HG02973 (cell line): ENCODE data around the gene TRIM72.
"Not testable (repeated sequence)": the region's sequence is repeated elsewhere in the genome, so short reads cannot be mapped to it uniquely, and the experiment has no call there.

Source experiments
- ATAC-seq: cut with Tn5 transposase; IDR thresholded peaks from one replicate; pipeline ENCODE4 v1.9.1; 2021; ENCODE audit warnings: moderate library complexity; ENCODE audit not compliant: unreplicated experiment

TRIM72 gene

GRCh38 chr16:31190061-31190460, 23.9 kb upstream of the TRIM72 start:
- ATAC-seq = no peak

GRCh38 chr16:31190818-31191444, 23.0 kb upstream of the TRIM72 start:
- ATAC-seq = no peak

- ATAC-seq = no peak
Observed at GRCh38 chr16:31191697-31192428, 22.1 kb upstream of the TRIM72 start.

GRCh38 chr16:31192856-31193642, 20.9 kb upstream of the TRIM72 start:
- ATAC-seq = no peak

- ATAC-seq = no peak
Observed at GRCh38 chr16:31193874-31194273, 20.0 kb upstream of the TRIM72 start.

- no peak for ATAC-seq
Observed at GRCh38 chr16:31194898-31195297, 19.0 kb upstream of the TRIM72 start.

- ATAC-seq = not testable (repeated sequence)
Observed at GRCh38 chr16:31195861-31196260, 18.1 kb upstream of the TRIM72 start.

GRCh38 chr16:31196324-31197088, 17.4 kb upstream of the TRIM72 start:
- ATAC-seq = no peak

GRCh38 chr16:31198207-31198882, 15.6 kb upstream of the TRIM72 start:
- no peak for ATAC-seq

GRCh38 chr16:31199430-31200041, 14.4 kb upstream of the TRIM72 start:
- no peak for ATAC-seq

GRCh38 chr16:31200111-31200510, 13.8 kb upstream of the TRIM72 start:
- ATAC-seq = not testable (repeated sequence)

- ATAC-seq = no peak
Observed at GRCh38 chr16:31200821-31201568, 12.9 kb upstream of the TRIM72 start.

- peak; percentile 49 for ATAC-seq
Observed at GRCh38 chr16:31201582-31202413, 12.1 kb upstream of the TRIM72 start.

- peak; percentile 36 for ATAC-seq
Observed at GRCh38 chr16:31202414-31203375, 11.2 kb upstream of the TRIM72 start, which contains the start of gene PYCARD. Gene PYCARD (minus strand): TSS chr16:31202760. CDS start chr16:31202690, 70 bp downstream.

- ATAC-seq = no peak
Observed at GRCh38 chr16:31204871-31205666, 8.8 kb upstream of the TRIM72 start.

- no peak for ATAC-seq
Observed at GRCh38 chr16:31206776-31207175, 7.1 kb upstream of the TRIM72 start.
